NCI-H748 (cell line): ENCODE results near the gene STARD13.

ENCODE experiments used
- DNase-seq: peaks from one replicate; lab custom pipeline; 2025; ENCODE audit not compliant: unreplicated experiment; lab: John Stamatoyannopoulos, UW

Gene STARD13

DNA sequence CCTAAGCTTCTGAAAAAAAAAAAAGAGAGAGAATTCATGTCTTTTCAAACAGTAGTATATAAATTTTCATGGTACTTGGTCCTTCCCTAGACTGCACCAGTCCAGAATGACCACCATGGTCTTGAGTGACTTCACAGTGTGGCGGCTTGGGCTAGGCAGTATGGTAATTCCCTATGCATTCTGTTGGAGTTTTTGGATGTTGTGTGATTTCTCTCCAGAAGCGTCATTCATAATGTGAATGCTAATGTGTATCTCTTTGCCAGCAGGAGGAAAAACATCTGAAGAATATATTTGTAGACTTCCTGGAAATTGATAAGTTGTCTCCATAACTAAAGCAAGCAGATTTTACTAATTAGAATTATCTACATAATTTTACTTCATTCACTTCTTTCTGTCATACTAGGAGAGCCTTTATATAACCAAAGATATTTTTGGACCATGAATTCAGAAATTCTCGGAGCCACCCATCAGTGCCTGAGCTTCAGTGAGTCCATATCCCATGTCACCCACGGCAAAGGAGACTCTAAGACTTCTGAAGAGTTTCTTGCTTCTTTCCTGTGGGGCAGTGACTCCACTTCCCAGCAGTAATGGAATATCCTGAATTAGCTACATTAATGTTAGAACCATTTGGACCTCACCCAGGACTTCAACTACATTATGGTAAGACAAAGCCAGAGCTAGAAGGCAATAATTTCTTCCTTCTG is 8.4 kb downstream of the STARD13 start:
- DNase-seq: no peak

DNA sequence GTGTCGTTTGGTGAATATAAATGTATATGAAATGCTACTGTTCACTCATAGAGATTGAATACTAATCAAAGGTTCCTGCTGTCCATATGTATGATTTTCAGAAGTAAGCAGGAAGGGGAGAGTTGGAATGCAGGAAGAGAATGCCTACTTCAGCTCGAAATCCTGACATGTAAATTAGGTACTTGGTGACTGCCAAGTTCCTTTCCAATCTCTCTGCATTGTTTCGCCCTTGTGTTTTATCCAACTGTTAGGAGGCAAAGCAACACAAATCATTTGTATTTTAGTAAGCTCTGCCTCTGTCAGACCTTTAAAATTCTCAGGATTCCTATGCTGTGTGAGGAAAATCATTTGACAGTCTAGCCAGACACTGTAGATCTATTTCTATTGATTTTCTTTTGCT is 9.0 kb downstream of the STARD13 start:
- DNase-seq: no peak

DNA sequence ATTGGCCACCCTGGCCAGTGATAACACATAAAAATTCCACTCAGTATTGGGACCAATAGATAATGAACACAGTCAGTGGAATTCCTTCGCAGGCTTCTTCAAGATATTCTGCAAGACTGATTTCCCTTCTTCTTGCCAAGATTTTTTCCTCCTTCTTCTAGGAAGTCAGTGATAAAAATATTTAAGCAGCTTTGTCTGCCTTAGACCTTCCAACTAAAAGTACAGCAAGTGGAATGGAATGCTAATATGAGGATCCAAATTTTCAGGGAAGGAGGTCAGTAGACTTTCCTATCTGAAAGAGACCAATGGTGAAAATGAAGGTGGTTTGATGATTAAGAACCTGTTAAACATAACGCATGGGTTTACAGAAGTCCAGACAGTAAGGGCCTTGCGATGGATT is 9.6 kb downstream of the STARD13 start:
- no peak for DNase-seq

DNA sequence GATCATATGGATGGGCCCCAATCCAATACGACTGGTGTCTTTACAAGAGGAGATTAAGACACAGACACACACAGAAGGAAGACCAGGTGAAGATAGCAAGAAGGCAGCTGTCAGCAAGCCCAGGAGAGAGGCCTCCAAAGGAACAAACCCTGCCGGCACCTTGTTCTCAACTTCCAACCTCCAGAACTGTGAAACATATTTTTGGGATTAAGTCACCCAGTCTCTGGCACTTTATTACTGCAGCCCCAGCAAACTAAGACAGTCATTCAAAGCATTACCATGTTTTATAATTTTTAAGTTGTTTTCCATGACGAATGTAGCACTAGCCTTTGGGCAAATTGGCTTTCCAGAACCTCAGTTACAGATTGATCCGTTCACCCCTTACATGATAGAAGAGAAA is 11.3 kb downstream of the STARD13 start:
- no peak for DNase-seq

DNA sequence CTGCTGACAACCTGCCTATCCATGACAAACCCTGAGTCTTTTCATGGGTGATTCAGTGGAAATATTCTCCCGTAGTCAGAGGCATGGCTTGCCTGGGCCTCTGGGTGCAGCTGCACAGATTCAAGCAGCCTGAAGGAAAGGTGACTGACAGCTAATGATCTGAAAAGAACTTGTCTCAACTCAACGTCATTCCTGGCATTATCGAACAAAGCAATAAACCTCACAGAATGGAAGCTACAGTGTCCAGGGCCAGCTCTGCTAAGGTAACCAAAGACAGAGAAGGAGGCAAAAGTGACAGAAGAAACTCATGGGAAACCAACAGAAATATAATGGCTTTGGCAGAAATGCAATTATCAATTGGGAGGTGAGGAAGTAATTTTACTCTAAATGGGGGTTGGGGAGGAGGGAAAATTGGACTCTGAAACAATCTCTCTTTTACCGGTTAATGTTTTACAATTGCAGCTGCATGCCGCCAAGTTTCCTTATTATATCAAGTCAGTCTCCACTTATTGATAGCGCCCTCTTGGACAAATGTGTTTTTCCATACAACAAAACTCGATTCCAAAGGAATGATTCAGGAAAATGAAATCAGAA is 12.9 kb downstream of the STARD13 start:
- no peak for DNase-seq

DNA sequence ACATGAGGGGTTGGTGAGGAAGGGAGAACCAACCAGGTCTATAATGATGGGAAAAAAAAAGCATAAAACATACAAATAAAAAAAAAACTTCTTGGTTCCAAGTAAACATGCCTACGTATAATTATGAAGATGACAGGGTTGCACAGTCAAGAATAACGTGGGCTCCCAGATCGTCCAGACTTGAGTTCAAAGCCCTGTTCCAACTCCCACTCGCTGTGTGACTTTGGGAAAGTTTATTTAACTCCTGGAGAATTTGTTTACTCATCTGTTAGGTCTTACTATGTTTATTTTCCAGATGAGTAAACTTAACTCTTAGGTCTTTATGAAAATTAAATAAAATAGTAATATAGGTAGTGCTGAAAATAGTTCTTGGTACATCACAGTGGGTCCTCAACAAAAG is 13.8 kb downstream of the STARD13 start:
- no peak for DNase-seq

DNA sequence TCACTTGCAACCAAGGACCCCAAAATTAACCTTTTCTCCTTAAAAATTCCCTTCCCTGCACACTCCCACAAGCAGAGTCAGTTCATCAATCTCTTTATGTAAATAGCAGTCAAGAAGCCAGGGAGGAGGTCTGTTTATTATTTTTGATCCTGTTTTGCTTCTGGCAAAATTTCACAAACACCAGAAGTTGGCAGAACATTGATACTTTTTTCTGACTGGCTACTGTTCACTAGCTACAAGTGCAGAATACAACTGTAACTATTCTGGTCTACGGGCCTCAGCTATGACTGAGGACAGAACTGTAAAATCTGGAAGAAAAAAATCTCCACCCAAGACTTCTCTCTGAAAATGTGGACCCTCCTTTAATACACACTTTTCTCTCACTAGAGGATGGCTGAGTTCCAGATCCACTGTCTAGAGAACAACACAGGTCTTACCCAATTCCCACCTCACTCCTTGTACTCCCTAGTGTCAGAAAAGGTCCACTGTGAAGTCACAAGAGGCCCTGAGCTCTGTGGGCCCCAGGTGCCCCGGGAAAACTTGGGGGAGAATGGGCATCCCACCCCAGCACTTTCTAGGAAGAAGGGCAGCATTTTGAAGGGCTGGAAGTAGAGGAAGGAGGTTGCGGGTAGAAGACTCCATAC is 14.5 kb downstream of the STARD13 start:
- no peak for DNase-seq

DNA sequence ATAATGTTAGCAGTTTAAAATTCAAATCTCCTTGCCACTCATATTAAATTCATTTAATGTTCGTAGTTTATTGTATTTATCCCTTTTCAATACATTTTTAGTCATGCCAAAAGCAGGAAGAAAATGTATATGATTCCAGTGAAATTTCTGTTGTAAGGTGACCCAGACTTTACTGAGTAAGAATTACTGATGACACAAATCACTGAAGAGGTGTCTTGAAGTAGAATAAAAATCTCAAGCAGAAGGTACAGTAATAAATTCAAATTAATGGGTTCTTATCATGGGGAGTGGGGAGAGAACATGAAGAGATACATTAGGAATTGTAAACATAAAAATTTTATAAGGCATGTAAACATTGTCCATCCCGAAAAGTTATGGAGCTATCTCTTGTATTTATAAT is 19.9 kb downstream of the STARD13 start:
- no peak for DNase-seq

DNA sequence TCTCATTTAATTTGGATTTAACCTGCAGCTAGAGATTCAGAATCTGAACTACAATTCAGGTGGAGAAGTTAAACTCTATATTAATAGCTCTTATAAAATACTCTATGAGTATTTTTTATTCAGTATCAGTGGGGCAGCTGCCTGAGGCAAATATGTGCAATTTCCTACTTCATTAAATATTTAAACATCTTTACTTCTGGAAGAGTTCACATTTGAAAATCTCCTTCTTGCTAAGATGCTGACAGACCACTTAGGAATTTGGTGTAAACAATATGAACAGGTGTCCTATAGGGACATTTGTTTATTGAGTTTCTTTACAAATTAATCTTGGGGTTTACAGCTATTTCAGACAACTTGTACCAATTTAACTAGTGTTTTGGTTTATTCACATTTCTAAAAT is 20.4 kb downstream of the STARD13 start:
- no peak for DNase-seq

DNA sequence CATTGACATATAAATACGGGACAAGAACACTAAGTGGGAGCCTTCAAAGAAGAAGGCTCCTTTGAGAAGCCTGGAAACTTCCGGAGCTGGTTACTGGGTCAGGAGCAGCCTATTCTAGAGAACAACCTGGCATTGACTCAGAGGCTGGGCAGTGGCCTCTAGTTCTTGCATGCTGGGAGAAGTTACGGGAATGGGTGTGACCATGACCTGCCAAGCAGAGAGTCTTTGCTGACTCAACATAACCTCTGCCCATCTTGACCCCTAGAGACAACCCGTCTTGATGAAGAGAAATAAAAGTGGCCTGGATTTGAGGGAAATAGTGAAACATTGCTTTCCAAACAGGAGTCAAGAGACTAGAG is 21.0 kb downstream of the STARD13 start:
- no peak for DNase-seq

DNA sequence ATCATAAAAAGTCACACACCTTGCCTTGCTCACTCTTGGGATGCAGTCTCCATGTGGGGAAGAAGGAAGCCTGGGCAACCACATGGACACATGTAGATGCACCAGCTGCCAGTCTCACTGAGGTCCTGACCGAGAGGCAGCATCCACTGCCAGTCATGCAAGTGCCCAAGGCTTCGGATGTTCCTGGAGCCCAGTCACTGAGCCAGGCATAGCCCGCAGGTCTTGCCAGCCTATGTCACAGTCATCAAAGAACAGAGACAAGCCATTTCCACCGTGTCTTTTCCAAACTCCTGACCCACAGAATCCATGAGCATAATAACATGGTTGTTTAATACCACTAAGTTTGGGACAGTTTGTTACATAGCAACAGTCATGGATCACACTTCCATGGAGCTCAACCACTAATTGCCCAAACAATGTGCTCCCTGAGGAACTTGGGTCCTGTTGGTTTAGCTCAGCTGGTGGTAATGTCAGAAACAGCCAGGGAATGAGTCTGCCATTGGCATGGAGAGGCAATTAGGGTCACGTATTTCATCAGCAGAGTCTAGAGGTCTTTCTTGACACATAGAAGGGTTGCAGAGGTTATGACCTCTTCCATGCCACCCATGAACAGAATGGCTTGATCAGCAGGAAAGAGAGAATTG is 21.5 kb downstream of the STARD13 start:
- DNase-seq: no peak

DNA sequence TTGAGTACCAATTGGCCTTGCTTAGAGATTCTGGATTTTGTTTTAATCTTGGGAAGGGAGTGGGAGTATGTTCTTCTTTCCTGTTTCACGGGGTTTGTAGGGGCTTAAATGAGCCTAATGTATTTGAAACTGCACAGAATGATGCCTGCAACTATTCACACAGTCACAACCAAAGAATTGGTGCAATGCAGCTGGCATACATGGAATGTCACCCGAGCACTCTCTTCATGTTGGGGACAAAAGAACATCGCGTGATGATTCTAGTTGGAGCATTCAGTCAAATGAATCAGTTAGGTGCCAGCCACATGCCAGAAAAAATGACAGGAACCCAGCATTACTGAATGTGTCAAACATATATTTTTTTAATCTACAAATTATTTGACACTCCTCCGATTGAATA is 22.1 kb downstream of the STARD13 start:
- no peak for DNase-seq

DNA sequence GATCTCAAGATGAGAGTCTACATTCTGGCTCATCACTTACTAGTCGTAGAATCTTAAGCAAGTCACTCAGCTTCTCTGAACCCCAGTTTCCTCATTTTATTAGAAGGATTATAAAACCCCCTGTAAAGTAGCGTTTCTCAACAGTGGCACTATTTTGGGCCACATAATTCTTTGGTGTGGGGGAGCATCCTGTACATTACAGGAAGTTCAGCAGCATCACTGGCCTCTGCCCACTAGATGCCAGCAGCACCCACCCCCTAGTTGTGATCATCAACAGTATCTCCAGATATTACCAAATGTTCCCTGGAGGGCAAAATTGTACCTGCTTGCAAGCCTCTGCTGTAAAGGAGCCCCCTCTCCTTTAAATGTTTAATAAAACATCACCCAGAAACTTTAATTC is 22.6 kb downstream of the STARD13 start:
- DNase-seq: peak; percentile 64

DNA sequence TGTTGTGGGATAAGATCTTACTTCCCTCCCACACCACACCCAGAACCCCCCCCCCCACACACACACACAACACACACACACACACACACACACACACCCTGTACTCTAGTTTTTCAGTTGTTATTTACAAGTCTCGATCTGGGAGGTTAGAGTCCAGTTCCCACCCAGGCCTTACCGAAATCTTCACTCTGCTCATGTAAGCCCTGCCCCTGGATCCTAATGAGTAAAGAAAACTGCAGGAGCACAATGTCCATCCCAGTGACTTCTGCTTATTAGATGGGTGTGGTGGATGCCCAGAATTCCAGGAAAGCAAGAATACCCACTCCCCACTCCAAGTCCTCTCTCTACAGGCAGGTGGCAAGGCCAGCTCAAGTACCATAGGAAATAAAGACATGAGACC is 23.0 kb downstream of the STARD13 start:
- DNase-seq: peak; percentile 79

DNA sequence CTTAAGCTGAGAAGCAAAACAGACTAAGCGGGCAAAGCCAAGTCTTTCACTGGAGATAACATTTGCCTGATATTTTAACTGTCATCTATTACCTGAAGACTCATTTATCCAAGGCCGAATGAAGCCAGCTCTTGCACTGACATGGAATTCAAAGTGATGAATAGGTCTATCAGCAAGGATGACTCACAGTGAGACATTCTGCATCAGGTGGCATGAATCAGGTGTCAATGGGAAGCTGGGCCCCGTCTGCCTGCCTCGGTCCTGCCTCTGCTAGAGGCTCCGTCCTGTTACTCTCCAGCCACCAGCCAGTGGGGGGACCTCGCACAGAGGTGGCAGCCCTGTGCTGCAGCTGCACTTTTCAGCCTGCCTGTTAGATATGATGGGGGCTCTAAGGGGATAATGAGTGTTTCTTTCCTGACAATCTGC is 23.5 kb downstream of the STARD13 start:
- peak; percentile 94 for DNase-seq

DNA sequence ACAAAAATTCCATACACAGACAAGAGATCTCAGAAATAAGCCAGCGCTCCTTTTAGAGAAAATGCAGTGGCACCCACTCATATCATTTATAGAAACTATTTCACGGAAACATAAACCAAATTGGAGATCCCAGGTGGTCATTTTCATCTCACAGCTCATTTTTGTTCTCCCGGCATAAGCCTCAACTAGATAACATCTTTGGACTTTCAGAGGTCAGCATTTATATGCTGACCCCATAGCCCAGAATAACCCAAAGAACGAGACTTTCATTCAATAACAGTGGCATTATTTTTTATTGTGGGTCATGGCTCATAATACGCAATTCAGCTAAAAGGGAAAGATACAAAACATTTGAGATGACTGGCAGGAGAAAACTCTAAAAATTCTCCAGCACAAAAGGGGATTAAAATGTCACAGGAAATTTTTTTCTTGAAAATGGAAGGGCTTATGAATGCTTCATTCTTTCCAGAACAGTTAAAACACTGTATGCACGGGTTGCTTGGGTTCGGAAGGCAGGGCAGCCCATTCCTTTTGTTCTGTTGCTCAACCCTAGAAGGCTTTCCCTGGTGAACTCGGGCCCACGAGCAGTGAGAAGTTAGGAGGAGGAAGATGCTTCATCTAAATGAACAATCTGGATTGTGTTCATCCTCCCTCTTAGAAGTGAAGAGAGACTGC is 24.0 kb downstream of the STARD13 start:
- DNase-seq: no peak

DNA sequence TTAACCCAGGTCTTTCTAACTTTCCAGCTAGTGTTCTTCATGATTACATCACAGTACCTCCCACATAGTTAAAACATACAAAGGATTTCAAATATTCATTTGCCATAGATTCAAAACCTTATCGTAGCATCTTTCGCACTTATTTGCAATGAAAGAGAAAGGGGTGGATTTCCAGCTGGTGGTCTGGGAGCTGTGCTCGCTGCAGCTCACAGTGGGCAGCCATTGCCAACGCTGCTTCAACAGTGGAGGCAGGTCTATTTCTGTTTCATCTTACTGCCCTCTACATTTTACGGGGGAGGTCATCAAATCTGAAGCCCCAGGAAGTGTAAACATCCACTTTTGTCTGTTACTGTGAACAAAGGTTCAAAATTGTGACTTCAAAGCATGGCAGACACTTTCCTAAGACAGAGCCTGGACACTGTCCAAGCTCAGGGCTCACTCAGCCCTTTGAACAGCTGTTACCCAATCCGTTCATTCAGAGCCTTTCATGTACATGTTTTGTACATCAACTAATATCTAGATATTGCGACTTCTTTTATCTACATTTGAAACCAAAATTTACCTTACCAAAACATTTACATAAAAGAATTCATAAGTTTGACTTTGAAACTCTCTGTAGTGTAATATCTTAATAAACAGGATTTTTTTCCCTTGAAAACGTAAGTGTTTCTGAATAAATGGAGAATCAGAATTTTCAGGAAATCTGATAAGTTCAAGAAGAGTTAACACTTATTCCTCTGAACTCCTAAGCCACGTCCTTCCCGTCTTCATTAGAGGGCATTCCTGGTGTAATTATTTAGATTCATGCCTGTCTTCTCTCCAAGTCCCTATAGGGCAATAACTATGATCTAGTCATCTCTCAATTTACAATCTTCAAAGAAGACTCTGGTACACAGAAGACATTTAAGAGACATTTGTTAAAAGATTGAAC is 25.1 kb downstream of the STARD13 start:
- DNase-seq: peak; percentile 96

DNA sequence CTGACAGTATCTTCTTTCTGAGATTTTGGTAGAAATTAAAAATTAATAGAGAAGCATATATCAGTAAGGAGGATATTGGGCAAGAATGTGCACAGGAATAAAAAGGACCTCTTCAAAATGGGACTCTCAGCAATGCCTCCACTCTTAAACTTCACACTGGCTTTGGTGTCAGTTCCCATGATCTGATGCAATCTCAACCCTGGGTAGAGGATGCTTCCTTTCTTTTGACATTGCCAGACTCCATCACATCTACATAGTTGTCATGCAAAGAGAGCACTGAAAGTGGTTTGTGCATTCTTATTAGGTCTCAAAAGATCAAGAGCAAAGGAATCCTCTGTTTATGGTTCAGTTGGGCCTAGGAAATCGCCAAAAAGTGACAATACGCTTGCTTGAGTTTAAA is 26.3 kb downstream of the STARD13 start:
- no peak for DNase-seq

DNA sequence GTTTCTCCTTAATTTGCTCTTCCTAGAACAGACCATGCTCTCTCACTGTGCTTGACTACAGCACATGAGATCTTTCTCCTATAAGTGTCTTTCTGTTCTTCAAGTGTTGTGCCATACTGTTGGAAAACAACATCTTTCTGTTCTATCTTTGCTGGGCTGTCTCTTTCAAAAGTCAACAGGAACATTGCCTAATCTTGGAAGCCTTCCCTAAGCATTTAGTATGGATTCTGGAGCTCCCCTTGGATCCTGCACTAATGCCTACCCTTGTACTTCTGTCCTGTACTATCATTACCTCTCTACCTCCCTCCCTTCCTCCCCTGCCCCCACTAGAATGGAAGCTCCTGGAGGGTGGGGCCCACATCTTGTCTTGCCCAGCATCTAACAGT is 26.8 kb downstream of the STARD13 start:
- DNase-seq: no peak
